Kidney epithelial cell (primary cell): Measurements from ENCODE around the gene EIF4A3. TPM values are rescaled to one million over a fixed set of nuclear protein-coding genes. Genes with fewer than 3 reads are reported as not detected.

ENCODE experiments used
- DNase-seq: peaks from one replicate; pipeline ENCODE4 v3.0.0-alpha.2; 2010; ENCODE audit warnings: low read depth
- H3K27me3 ChIP-seq: 2 replicates; pipeline ENCODE4 v1.6.0; 2011; ENCODE audit warnings: low read length; ENCODE audit not compliant: control insufficient read depth, insufficient read depth
- H3K36me3 ChIP-seq: 2 replicates; pipeline ENCODE4 v1.5.1; 2011; ENCODE audit warnings: low read length; ENCODE audit not compliant: control insufficient read depth, insufficient read depth
- H3K4me3 ChIP-seq: 2 replicates; pipeline ENCODE4 v1.5.1; 2011; ENCODE audit warnings: low read depth, mild to moderate bottlenecking, control low read depth, low read length
- total RNA-seq: library from RNA; depleted of rRNA; stranded (reverse); fragments of >200 nt; gene quantifications from 2 replicates; pipeline ENCODE4 v1.2.3, GENCODE V29; 2015
- TF ChIP-seq, protein P1 (sequence below): IDR thresholded peaks from 2 replicates; pipeline ENCODE4 v1.5.1; 2011; ENCODE audit warnings: mild to moderate bottlenecking, moderate library complexity, low read length, control low read depth, inconsistent platforms; ENCODE audit not compliant: insufficient read depth, poor library complexity, severe bottlenecking

The EIF4A3 gene
- total RNA-seq, 1 donor from 2014 or later = 74.1 TPM

DNA sequence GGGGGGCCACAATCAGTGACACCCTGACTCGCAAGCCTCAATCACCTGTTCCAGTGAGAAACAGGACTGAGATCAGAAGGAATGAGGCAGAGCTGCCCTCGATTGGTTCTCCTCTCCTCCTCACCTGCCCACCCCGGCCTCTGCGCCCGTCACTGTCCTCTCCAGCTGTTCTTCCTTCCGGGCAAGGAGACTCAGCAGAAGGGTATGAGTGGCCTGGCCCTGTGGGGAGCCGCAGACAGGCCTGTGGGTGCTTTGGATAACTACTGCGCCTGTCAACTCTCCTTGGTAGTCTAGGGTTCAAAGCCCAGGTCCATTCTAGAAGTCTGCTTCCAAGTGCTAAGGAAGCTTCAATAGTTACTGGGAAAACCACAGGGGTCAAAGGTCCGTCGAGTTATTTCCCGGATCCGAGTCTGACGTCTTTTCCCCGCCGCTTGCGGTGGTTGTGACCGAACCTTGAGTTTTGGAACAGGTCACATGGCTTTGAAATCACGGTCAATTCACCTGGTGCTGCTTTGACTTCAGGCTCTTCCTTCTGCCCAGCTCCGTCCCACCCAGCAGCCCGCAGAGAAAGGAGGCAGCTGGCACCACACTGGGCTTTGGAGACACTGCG lies 31.2 kb upstream of the EIF4A3 start:
- TF ChIP-seq, protein P1, sequence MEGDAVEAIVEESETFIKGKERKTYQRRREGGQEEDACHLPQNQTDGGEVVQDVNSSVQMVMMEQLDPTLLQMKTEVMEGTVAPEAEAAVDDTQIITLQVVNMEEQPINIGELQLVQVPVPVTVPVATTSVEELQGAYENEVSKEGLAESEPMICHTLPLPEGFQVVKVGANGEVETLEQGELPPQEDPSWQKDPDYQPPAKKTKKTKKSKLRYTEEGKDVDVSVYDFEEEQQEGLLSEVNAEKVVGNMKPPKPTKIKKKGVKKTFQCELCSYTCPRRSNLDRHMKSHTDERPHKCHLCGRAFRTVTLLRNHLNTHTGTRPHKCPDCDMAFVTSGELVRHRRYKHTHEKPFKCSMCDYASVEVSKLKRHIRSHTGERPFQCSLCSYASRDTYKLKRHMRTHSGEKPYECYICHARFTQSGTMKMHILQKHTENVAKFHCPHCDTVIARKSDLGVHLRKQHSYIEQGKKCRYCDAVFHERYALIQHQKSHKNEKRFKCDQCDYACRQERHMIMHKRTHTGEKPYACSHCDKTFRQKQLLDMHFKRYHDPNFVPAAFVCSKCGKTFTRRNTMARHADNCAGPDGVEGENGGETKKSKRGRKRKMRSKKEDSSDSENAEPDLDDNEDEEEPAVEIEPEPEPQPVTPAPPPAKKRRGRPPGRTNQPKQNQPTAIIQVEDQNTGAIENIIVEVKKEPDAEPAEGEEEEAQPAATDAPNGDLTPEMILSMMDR = no peak
- DNase-seq = no peak
- Histone ChIP-seq H3K4me3 (no peak overlapping the region), H3K27me3 (peaks cover 10% of the 10 kb centered on the region), H3K36me3 (no peaks in the 10 kb centered on the region)

DNA sequence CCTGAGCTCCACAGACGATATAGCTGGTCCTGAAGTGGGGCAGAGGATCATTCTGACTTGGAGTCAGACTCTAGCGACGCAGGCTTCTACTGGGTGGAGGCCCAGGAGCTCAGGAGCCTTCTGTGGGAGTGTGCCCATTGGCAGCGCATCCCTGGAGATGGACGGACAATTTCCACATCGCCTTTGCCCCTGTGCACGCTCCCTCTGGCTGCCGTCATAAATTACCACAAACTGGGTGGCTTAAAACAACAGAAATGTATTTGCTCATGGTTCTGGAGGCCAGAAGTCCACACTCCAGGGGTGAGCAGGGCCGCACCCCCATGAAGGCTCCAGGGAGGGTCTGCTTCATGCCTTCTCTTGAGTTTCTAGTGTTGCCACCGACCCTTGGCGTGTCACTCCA lies 29.8 kb upstream of the EIF4A3 start:
- Histone ChIP-seq H3K36me3 (no peaks in the 10 kb centered on the region), H3K4me3 (no peak overlapping the region), H3K27me3 (peaks cover 8% of the 10 kb centered on the region)
- DNase-seq = no peak
- TF ChIP-seq, protein P1 = no peak

DNA sequence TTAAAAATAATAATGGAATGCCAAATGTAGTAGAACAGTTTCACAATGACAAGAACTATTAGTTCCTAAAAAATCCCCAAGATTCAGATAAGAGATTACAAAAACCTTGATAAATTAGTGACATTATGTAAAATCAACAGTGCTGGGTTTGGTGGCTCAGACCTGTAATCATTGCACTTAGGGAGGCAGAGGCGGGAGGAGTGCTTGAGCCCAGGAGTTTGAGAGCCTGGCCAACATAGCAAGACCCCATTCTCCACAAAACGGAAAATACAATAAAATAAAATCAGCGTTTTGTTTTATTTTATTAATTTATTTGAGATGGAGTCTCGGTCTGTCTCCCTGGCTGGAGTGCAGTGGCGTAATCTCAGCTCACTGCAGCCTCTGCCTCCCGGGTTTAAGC lies 27.0 kb upstream of the EIF4A3 start:
- TF ChIP-seq, protein P1 = no peak
- H3K36me3 ChIP-seq = no peaks in the 10 kb centered on the region
- no peak for DNase-seq
- peaks cover 14% of the 10 kb centered on the region for H3K27me3 ChIP-seq
- H3K4me3 ChIP-seq = no peak overlapping the region

DNA sequence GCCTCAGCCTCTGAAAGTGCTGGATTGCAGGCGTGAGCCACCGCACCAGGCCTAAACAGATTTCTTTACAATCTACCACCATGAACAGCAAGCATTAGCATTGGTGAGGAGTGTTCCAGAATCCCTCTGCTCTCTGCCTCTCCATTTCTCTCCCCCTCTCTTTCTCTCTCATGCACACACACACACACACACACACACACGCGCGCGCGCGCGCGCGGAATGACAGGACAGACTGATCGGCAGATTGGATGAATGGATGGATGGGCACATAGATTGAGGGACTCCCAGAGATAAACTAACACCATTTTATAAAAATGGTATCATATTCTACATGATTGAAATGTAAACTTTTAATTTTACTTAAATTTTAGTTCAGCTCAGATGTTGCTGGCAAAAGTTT lies 26.2 kb upstream of the EIF4A3 start:
- TF ChIP-seq, protein P1 = no peak
- Histone ChIP-seq H3K36me3 (no peaks in the 10 kb centered on the region), H3K27me3 (peaks cover 14% of the 10 kb centered on the region), H3K4me3 (no peak overlapping the region)
- DNase-seq = no peak

DNA sequence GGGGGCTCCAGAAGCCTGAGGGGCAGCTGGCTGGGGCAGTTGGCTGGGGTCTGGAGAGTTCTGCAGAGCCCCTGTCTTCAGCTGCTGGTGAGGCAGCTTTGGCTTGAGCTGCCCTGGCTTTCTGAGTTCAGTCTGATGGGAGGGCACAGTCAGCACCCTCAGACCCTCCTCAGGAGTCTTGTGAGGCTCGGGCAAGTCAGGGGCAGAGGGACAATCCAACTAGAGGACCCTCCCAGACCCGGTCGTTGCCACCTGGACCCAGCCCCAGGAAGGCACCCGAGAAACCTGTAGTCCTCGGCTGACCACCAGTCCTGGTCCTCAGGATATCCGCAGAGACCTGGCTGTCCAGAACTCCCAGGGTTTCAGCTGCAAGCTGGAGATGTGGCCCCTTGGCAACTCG lies 24.8 kb upstream of the EIF4A3 start:
- H3K36me3 ChIP-seq = no peaks in the 10 kb centered on the region
- TF ChIP-seq, protein P1 = no peak
- no peak for DNase-seq
- no peak overlapping the region for H3K4me3 ChIP-seq
- H3K27me3 ChIP-seq = peaks cover 11% of the 10 kb centered on the region
